ENCODE data around the gene EIF4H. TPM values are rescaled to one million over a fixed set of nuclear protein-coding genes. Genes with fewer than 3 reads are reported as not detected.

The EIF4H gene
- total and polyA plus RNA-seq, 2 experiments from 2014 or later: 183 to 309 TPM

- H3K36me3 ChIP-seq (ENCODE audit: insufficient read depth): peaks cover 57% of the 10 kb centered on the region
- no peaks in the 10 kb centered on the region for H3K4me1 ChIP-seq (ENCODE audit: insufficient read depth)
- Mint-ChIP-seq H3K9me3 (no peaks in the 10 kb centered on the region), H3K4me1 (peaks cover 2% of the 10 kb centered on the region; the same call in 1 of the 3 replicates), H3K27me3 (ENCODE audit: insufficient read depth, low read depth, poor library complexity) (peaks cover 10% of the 10 kb centered on the region), H3K4me3 (no peak overlapping the region), H3K36me3 (ENCODE audit: low read depth) (peaks cover 91% of the 10 kb centered on the region), H3K27ac (no peak overlapping the region)
- 0 out of 2 replicates have a peak overlapping the region, but pooled peaks have one; percentile 78 for H3K27ac ChIP-seq (ENCODE audit: low read depth)
- no peak for DNase-seq (ENCODE audit: low spot score)
- H3K4me2 ChIP-seq: no peak overlapping the region
- peaks cover 51% of the 10 kb centered on the region for H3K79me2 ChIP-seq (replicated peaks; ENCODE audit: insufficient read depth)
- peaks cover 57% of the 10 kb centered on the region for H4K20me1 ChIP-seq (replicated peaks; ENCODE audit: insufficient read depth)
- peaks cover 46% of the 10 kb centered on the region for H3F3A ChIP-seq (replicated peaks; ENCODE audit: low read depth)
- no peak overlapping the region for H3K4me3 ChIP-seq
- TF ChIP-seq REST (IDR thresholded peaks at IDR 0.05; ENCODE audit: unreplicated experiment) (no peak), EZH2phosphoT487 (IDR thresholded peaks at IDR 0.05; ENCODE audit: unreplicated experiment) (no peak), ETS1 (IDR thresholded peaks at IDR 0.05) (no peak), STAT1 (IDR thresholded peaks at IDR 0.05; ENCODE audit: unreplicated experiment) (no peak), ZNF462 (CRISPR knock-in tag; IDR thresholded peaks at IDR 0.05) (no peak), NANOG (IDR thresholded peaks at IDR 0.05; ENCODE audit: borderline replicate concordance) (no peak), ZNF114 (CRISPR knock-in tag; IDR thresholded peaks at IDR 0.05) (no peak), ZNF331 (CRISPR knock-in tag; IDR thresholded peaks at IDR 0.05; ENCODE audit: low read depth) (no peak), EZH2 (IDR thresholded peaks at IDR 0.05; ENCODE audit: low read depth, unreplicated experiment) (no peak), POLR2AphosphoS5 (IDR thresholded peaks at IDR 0.05; ENCODE audit: low read depth) (no peak), CREB1 (CRISPR knock-in tag; IDR thresholded peaks at IDR 0.05; ENCODE audit: low read depth) (no peak), JUNB (IDR thresholded peaks at IDR 0.05; ENCODE audit: unreplicated experiment) (no peak), CTCF (conservative IDR thresholded peaks at IDR 0.05; ENCODE audit: low read depth in 2 of 2) (no peak)
- no peak for ATAC-seq
- H3K27me3 ChIP-seq (ENCODE audit: insufficient read depth): no peaks in the 10 kb centered on the region
- H2AFZ ChIP-seq: no peak overlapping the region
- H3K9me2 ChIP-seq (ENCODE audit: insufficient read depth): no peaks in the 10 kb centered on the region
These were observed 18.9 kb downstream of the EIF4H start for GRCh38 chr7:74193054-74193453.

Measured in GM23338 (cell line).